Inferior parietal cortex (tissue), 1 donor: ENCODE results near the gene REXO5.
"Not testable (repeated sequence)": the region's sequence is repeated elsewhere in the genome, so short reads cannot be mapped to it uniquely, and the experiment has no call there.

ENCODE experiments used
- DNase-seq: peaks from one replicate; pipeline ENCODE4 v3.0.0-alpha.2; 2016; ENCODE audit errors: extremely low spot score

The REXO5 gene

GRCh38 chr16:20847550-20847949 is 41.2 kb downstream of the REXO5 start:
- no peak for DNase-seq

- peak; percentile 93 for DNase-seq
Measured at GRCh38 chr16:20849589-20850390, 43.5 kb downstream of the REXO5 start.

- no peak for DNase-seq
Measured at GRCh38 chr16:20850981-20851380, 44.7 kb downstream of the REXO5 start.

- DNase-seq: no peak
Measured at GRCh38 chr16:20851601-20852000, 45.3 kb downstream of the REXO5 start.

DNA sequence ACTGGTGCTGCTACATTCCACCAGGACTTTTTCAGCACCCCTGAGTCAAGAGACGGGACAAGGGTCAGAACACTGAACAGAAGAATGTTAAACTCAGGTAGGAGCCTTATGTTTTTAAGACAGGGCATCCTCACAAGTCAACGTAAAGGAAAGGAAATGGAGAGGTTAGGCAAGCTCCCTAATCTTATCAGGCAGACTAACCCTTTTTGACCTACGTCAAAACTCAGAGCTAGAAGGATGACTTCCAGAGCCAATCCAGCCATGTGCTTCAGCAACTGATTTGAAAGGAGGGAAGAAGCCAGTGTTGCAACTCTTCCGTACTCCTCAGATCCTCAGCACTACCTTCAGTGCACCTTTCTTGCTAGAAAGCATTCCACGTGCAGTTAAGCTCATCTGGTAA is 46.8 kb downstream of the REXO5 start:
- no peak for DNase-seq

DNA sequence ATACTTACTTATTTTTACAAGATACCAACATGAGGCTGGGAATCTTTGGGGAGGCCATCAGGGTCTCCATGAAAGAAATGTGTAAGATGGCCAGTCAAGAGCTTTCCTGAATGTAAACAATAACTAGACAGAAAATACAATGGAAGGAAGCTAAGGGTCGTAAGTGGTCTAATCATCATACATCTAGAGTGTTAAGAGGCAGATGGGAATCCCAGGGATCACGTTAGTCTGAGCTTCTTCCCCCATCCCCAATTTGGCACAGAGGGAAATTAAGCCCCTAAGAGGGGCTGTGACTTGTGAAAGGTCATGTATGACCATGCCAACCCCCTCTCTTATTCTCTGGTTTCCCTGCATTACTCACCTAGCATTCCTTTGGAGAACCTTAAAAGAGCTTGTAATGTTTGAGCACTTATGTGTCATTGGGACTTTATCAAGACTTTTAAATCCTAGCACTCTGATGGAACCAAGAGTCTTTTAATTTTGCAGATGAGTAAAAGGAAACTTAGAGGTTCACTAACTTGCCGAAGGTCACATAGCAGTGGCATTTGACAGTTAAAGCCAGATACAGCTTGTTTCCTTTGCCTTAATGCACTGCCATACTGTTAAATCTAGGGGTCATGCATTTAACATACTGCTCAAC is 47.8 kb downstream of the REXO5 start:
- no peak for DNase-seq

- DNase-seq: no peak
Measured at GRCh38 chr16:20854963-20855362, 48.6 kb downstream of the REXO5 start.

- no peak for DNase-seq
Measured at GRCh38 chr16:20857281-20857680, 51.0 kb downstream of the REXO5 start.

DNA sequence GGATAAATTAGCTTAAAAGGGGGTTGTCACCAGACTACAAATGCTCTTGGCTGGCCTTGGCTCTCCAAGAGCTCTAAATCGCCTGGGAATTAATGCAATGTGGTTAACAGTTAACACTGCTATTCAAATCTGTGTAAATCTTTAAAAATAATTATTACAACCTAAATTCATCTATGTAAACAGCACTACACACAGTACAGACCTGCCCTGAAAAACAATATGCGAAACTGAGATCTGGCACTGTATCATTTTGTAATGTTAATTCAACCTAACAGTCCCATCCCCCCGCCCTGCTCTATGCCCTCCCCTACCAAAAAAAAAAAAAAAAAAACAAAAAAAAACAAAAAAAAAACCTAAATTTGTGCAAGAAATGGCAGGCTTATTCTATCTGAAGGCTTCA is 52.9 kb downstream of the REXO5 start:
- no peak for DNase-seq

GRCh38 chr16:20859699-20860098 is 53.4 kb downstream of the REXO5 start:
- DNase-seq: no peak

DNA sequence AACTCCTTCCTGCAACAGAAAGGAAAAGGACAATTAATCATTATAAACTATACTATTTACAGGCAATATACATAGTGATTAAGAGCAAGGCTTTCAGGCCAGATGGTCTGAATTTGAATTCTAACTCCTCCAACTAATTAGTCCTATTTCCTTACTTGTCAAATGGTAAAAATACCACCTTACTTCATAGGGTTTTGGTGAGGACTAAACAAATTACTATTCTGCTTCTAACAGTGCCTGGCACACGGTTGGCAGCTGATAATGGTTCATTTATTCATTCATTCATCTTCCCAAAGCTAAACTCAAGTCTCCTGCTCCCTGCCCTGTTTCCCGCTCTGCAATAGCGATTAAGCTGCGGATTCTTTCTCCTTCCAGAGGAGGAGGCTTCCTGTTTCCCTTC is 54.0 kb downstream of the REXO5 start:
- no peak for DNase-seq

GRCh38 chr16:20860995-20861394 is 54.7 kb downstream of the REXO5 start:
- not testable (repeated sequence) for DNase-seq

GRCh38 chr16:20862162-20862960 is 56.0 kb downstream of the REXO5 start:
- DNase-seq: no peak

DNA sequence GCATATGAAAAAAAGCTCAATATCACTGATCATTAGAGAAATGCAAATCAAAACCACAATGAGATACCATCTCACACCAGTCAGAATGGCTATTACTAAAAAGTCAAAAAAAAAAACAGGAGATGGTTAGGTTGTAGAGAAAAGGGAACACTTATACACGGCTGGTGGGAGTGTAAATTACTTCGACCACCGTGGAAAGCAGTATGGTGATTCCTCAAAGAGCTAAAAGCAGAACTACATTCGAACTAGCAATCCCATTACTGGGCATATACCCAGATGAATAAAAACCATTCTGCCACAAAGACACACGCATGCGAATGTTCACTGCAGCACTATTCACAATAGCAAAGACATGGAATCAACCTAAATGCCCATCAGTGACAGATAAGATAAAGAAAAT is 58.0 kb downstream of the REXO5 start:
- DNase-seq: not testable (repeated sequence)

DNA sequence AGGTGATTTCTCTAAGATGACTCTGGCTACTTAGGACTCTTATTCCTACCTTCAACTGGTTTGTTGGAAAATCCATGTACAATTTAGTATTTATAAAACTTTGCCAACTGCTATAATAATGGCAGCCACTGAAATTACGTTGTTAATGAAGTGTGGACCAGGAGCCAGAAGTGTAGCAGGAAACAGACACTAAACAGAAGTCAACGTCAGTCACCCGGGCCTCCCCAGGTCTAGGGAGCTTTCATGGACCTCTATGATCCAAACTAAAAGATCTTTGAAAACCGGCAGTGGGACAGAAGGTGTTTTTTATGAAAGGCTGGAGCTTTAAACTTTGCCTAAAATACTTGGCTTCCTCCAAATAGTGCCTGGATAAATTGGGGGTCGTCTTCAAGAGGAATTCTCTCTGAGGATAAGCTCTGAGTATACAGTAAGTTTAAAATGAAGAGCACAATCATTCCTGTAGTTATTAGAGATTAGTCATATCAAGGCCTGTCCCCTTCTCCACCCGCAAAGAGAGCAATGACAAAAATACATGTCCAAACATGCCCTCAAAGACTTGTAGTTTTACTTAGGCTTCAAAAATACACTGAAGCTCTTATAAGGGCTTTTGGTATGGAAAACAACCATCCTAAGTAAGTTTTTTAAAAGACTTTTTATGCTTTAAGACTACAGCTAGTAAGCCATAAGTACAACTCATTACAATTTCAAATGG is 59.2 kb downstream of the REXO5 start:
- DNase-seq: no peak

DNA sequence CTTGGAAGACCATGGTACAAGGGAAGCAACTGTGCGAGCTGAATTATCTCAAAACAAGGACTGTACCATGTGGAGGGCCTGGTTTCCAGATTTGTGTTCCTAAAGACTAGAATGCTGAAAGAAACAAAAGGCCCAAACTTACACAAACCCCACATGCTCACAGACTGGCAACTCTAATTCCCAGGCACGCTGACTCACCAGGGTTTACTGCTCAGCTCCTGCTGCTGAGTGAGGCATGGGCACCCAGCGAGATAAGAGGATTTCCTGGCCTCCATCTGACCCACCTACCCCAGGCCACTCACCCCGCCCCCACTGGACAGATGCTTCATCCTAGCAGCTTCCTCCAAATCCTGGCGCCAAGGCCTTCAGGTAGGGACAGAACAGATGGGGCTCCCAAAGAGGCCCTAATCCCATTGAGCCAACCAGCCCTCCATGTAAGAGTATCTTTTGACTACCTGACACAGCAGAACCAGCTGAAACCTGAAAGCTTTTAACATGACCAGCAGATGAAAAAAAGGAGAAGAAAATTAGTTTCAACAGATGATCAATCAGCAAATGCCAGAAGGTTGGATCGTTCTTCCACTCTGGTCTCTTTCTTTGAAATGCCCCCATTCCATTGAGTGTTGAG is 59.9 kb downstream of the REXO5 start:
- DNase-seq: no peak

GRCh38 chr16:20866801-20867200 is 60.5 kb downstream of the REXO5 start:
- DNase-seq: no peak

DNA sequence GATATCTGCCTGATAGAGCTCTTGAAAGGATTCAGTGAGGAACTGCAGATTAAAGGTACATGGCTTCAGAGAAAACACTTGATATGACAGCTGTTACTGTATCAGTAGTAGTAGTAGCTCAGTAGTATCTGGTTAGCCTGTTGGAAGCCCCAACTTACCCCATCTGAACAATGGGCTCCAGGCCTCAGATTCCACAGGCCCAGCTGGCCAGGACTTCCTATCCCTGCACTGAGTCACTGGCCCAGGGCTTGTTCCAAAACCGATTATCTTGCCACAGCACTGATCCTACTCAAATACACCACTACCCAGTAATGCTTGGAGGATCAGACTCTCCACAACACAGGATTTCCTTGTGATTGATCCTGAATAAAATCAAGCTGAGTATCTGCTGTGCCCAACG is 61.3 kb downstream of the REXO5 start:
- DNase-seq: no peak

DNA sequence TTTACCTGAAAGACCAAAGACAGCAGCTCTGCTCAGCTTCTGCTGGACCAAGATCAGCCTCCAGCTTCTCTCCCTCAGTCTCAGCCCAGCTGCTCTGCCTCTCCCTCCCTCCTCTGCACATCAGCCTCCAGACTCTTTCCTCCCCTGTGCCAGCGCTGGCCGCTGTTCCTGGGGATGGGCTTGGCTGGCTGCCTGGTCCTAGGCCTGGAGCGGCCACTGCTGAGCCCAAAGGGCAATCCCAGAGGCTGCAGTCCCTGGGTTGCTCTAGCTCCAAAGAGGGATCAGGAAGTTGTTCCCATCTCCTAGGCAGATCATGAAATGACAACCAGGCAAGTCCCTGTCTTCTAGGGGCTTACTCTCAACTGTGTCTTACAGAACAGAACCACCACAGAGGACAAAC is 62.6 kb downstream of the REXO5 start:
- DNase-seq: peak; percentile 61

DNA sequence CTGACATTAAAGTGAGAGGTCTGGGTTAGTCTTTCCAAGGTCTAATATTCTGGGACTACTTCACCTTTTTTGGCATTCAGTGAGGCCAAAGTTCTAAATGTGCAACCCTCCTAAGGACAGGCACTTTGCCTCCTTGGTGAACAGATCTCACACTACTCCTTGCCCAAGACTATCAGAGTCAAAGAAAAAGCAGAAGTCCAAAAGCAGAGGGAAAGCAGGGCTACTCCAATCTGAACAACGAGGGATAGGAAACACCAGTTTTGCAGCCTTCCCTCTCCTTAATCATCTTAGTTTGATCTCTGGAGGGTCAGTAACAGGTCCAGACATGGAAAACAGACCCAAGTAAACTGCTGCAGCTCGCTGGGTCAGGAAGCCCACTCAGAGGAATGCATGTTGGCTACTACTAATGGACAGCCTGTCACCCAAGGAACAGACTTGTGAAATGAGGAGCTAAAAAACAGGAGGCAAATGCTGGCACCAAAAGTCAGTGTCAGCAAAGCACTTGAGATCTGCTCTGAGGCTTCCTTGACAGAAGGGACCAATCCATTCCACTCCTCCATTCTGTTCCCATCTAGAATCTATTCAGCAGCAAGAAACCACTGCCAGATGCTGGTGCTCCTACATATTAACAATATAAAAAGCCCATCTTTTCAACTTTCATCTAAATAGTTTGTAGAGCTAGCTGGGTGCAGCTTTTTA is 63.9 kb downstream of the REXO5 start:
- DNase-seq: no peak

DNA sequence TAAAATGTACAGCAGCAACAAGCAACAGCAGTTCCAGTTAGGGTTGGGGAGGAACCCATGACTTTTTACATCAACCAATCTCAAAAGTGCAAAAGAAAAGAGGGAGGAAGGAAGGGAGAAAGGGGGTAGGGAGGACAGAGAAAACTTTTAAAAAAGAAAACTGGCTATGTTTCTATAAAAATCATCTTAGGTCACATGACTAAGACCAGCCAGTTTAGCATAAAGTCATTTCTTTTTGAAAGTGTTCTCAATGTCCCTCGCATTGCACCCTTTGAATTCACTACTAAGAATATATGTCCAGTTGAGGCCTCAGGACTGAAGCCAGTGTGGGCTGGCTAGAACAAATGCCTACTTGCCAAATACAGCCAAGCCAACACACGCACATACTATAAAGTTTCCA is 64.9 kb downstream of the REXO5 start:
- no peak for DNase-seq
